Measurements from ENCODE around the gene ACTA2. TPM values are rescaled to one million over a fixed set of nuclear protein-coding genes. Genes with fewer than 3 reads are reported as not detected.

ACTA2 gene
- total RNA-seq, 1 experiment from 2014 or later: 2.4 TPM

DNA sequence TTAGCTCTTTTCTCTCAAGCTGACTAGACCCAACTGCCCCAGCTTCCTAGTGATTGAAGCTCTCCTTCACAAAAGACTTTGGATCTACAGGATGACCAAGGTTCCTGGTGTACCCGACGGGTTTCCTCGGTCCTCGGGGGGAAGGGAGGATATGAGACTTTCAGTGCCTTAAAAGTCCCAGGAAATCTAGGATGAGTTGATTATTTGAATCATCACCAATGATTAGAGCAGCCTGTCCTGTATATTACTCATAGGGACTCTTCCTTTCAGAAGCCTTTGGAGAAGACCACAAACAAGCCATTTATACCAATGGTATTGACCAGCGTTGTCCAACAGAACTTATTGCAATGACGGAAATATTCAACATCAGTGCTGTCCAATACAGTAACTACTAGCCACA is 6.1 kb upstream of the ACTA2 start:
- Histone ChIP-seq H3T11ph (ENCODE audit: low read length) (no peak overlapping the region), H3K23ac (ENCODE audit: insufficient read length, low read depth, low read length) (no peak overlapping the region), H3K4me1 (ENCODE audit: insufficient read depth, low read length) (no peaks in the 10 kb centered on the region), H2BK15ac (ENCODE audit: low read depth, low read length) (no peak overlapping the region), H3K4me2 (ENCODE audit: insufficient read depth, insufficient read length, low read length) (no peak overlapping the region), H2AK5ac (ENCODE audit: insufficient read length, low read length) (no peak overlapping the region), H3K79me1 (ENCODE audit: insufficient read depth, low read depth, low read length, poor library complexity, severe bottlenecking) (no peaks in the 10 kb centered on the region), H4K5ac (ENCODE audit: insufficient read length, low read depth, low read length) (no peak overlapping the region), H2BK12ac (ENCODE audit: insufficient read length, low read depth, low read length) (no peak overlapping the region), H2BK5ac (ENCODE audit: insufficient read length, low read length) (no peak overlapping the region), H3K23me2 (ENCODE audit: insufficient read length, low read depth, low read length, poor library complexity, severe bottlenecking) (no peaks in the 10 kb centered on the region), H2BK120ac (ENCODE audit: low read depth, low read length, poor library complexity, severe bottlenecking) (no peak overlapping the region), H4K8ac (replicated peaks; ENCODE audit: insufficient read length, low read depth, low read length) (no peak overlapping the region), H3K9ac (ENCODE audit: extremely low read depth, insufficient read length, low read length) (no peak overlapping the region), H3K27ac (ENCODE audit: insufficient read length, low read depth, low read length) (no peak overlapping the region), H3K4ac (ENCODE audit: low read depth, low read length) (no peak overlapping the region), H4K20me1 (ENCODE audit: control insufficient read depth, insufficient read depth, insufficient read length) (no peaks in the 10 kb centered on the region), H3K14ac (ENCODE audit: insufficient read depth, low read length) (no peak overlapping the region), H3K27me3 (ENCODE audit: insufficient read depth, low read length) (no peaks in the 10 kb centered on the region), H4K91ac (ENCODE audit: insufficient read length, low read depth, low read length) (no peak overlapping the region), H3K56ac (ENCODE audit: insufficient read length, low read depth, low read length) (no peak overlapping the region), H2AFZ (ENCODE audit: low read length) (no peak overlapping the region), H3K18ac (ENCODE audit: insufficient read length, low read depth, low read length) (no peak overlapping the region), H3K79me2 (ENCODE audit: insufficient read depth, low read length) (no peaks in the 10 kb centered on the region), H2BK20ac (ENCODE audit: low read depth, low read length, poor library complexity, severe bottlenecking) (no peak overlapping the region), H3K9me3 (ENCODE audit: control insufficient read depth, low read depth, low read length) (no peaks in the 10 kb centered on the region)
- no peak overlapping the region for H3K27ac Mint-ChIP-seq
- H3K4me1 Mint-ChIP-seq: peaks cover 0 to under 1% of the 10 kb centered on the region in 2 experiments; a peak in 3 of 4 replicates
- H3K36me3 Mint-ChIP-seq (ENCODE audit: insufficient read depth in 1 of 3, low read depth in 3 of 3): no peaks in the 10 kb centered on the region
- H3K27me3 Mint-ChIP-seq (ENCODE audit: low read depth): no peaks in the 10 kb centered on the region
- no peak overlapping the region for H3K4me3 Mint-ChIP-seq
- WGBS (ENCODE audit: extremely low coverage, insufficient read length, low lambda C conversion rate): no CpG with 5 or more reads among the region's 6 CpGs
- H3K9me3 Mint-ChIP-seq: no peaks in the 10 kb centered on the region
- TF ChIP-seq, protein P1, sequence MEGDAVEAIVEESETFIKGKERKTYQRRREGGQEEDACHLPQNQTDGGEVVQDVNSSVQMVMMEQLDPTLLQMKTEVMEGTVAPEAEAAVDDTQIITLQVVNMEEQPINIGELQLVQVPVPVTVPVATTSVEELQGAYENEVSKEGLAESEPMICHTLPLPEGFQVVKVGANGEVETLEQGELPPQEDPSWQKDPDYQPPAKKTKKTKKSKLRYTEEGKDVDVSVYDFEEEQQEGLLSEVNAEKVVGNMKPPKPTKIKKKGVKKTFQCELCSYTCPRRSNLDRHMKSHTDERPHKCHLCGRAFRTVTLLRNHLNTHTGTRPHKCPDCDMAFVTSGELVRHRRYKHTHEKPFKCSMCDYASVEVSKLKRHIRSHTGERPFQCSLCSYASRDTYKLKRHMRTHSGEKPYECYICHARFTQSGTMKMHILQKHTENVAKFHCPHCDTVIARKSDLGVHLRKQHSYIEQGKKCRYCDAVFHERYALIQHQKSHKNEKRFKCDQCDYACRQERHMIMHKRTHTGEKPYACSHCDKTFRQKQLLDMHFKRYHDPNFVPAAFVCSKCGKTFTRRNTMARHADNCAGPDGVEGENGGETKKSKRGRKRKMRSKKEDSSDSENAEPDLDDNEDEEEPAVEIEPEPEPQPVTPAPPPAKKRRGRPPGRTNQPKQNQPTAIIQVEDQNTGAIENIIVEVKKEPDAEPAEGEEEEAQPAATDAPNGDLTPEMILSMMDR (conservative IDR thresholded peaks at IDR 0.05): no peak
- no peak for DNase-seq
